Mucosa of rectum (tissue), 2 donors: ENCODE measurements around the gene EML6.

ENCODE experiments used
- H3K27ac ChIP-seq, 2 donors: one replicate each; pipeline ENCODE4 v1.7.0; 2013; ENCODE audit warnings: inconsistent platforms in 2 of 2, low read depth in 2 of 2, low read length in 2 of 2
- H3K27me3 ChIP-seq, 2 donors: one replicate each; pipeline ENCODE4 v1.7.0; 2013; ENCODE audit warnings: low read length in 2 of 2; ENCODE audit not compliant: control insufficient read depth in 2 of 2, insufficient read depth in 2 of 2
- H3K36me3 ChIP-seq, 2 donors: one replicate each; pipeline ENCODE4 v1.7.0; 2013; ENCODE audit warnings: low read length in 2 of 2; ENCODE audit not compliant: control insufficient read depth in 2 of 2, insufficient read depth in 2 of 2
- H3K4me1 ChIP-seq, 2 donors: one replicate each; pipeline ENCODE4 v1.7.0; 2013; ENCODE audit warnings: low read length in 2 of 2, mild to moderate bottlenecking in 1 of 2; ENCODE audit not compliant: control insufficient read depth in 2 of 2, insufficient read depth in 2 of 2
- H3K4me3 ChIP-seq, 2 donors: one replicate each; pipeline ENCODE4 v1.7.0; 2013; ENCODE audit warnings: low read length in 2 of 2
- H3K9ac ChIP-seq, 2 donors: one replicate each; pipeline ENCODE4 v1.7.0; 2013; ENCODE audit warnings: low read length in 2 of 2, low read depth in 1 of 2, mild to moderate bottlenecking in 1 of 2
- H3K9me3 ChIP-seq, 2 donors: one replicate each; pipeline ENCODE4 v1.7.0; 2013; ENCODE audit warnings: low read length in 2 of 2; ENCODE audit not compliant: control insufficient read depth in 2 of 2
- donor health status: healthy.
- donor health status: Normal muscosa, but diverticular disease.

The EML6 gene

GRCh38 chr2:55011831-55012671 lies 288.6 kb downstream of the EML6 start:
- H3K9ac ChIP-seq: peak overlapping the region in 1 of 2 donors; percentile 60
- no peaks in the 10 kb centered on the region for H3K9me3 ChIP-seq
- H3K27ac ChIP-seq: peak overlapping the region; percentile 49 to 78
- H3K4me3 ChIP-seq: peak overlapping the region in 1 of 2 donors; percentile 23
- no peaks in the 10 kb centered on the region for H3K27me3 ChIP-seq
- H3K4me1 ChIP-seq: peaks cover 40 to 51% of the 10 kb centered on the region in 2 donors
- no peaks in the 10 kb centered on the region for H3K36me3 ChIP-seq

GRCh38 chr2:55012672-55013484 lies 289.4 kb downstream of the EML6 start:
- H3K9ac ChIP-seq: peak overlapping the region in 1 of 2 donors; percentile 60
- H3K36me3 ChIP-seq: no peaks in the 10 kb centered on the region
- peaks cover 32 to 43% of the 10 kb centered on the region in 2 donors for H3K4me1 ChIP-seq
- H3K9me3 ChIP-seq: no peaks in the 10 kb centered on the region
- H3K4me3 ChIP-seq: no peak overlapping the region
- no peaks in the 10 kb centered on the region for H3K27me3 ChIP-seq
- peak overlapping the region; percentile 49 to 78 for H3K27ac ChIP-seq

DNA sequence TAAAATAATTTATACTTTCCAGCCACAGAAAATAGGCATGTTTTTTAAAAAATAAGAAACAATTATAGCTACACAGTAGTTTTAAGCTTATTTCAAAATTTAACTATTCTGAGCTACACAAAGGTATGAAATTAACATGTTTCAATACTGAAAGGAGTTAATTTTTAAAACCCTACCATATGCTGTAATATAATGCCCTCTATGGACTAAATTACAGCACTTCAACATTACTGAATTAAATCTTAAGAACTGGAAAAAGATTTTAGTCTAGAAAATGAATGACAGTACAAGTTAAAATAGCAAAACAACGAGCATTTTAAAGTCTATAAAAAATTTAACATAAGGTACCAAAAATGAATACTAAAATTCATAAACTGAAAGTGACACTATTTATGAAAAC lies 290.5 kb downstream of the EML6 start:
- peaks cover 31 to 41% of the 10 kb centered on the region in 2 donors for H3K4me1 ChIP-seq

GRCh38 chr2:55014962-55015939 lies 291.8 kb downstream of the EML6 start:
- Histone ChIP-seq H3K27me3 (no peaks in the 10 kb centered on the region), H3K4me3 (no peak overlapping the region), H3K9ac (no peak overlapping the region), H3K27ac (no peak overlapping the region), H3K4me1 (peaks cover 24 to 37% of the 10 kb centered on the region in 2 donors), H3K9me3 (no peaks in the 10 kb centered on the region), H3K36me3 (no peaks in the 10 kb centered on the region)

More for the DNA sequence above, 290.5 kb downstream of the EML6 start:
- H3K9ac ChIP-seq: no peak overlapping the region
- H3K27me3 ChIP-seq: no peaks in the 10 kb centered on the region
- no peaks in the 10 kb centered on the region for H3K36me3 ChIP-seq
- H3K4me3 ChIP-seq: no peak overlapping the region
- H3K27ac ChIP-seq: no peak overlapping the region
- no peaks in the 10 kb centered on the region for H3K9me3 ChIP-seq

GRCh38 chr2:55017428-55017827 lies 294.0 kb downstream of the EML6 start:
- Histone ChIP-seq H3K9ac (no peak overlapping the region), H3K4me1 (peaks cover 10 to 21% of the 10 kb centered on the region in 2 donors), H3K27ac (no peak overlapping the region), H3K4me3 (no peak overlapping the region), H3K9me3 (no peaks in the 10 kb centered on the region), H3K36me3 (no peaks in the 10 kb centered on the region), H3K27me3 (no peaks in the 10 kb centered on the region)

- Histone ChIP-seq H3K9ac (no peak overlapping the region), H3K36me3 (no peaks in the 10 kb centered on the region), H3K4me3 (no peak overlapping the region), H3K27me3 (no peaks in the 10 kb centered on the region), H3K4me1 (peaks cover 6 to 17% of the 10 kb centered on the region in 2 donors), H3K9me3 (no peaks in the 10 kb centered on the region), H3K27ac (no peak overlapping the region)
Measured at GRCh38 chr2:55017880-55018279, 294.4 kb downstream of the EML6 start.

- H3K9ac ChIP-seq: no peak overlapping the region
- H3K27me3 ChIP-seq: no peaks in the 10 kb centered on the region
- H3K9me3 ChIP-seq: no peaks in the 10 kb centered on the region
- no peak overlapping the region for H3K4me3 ChIP-seq
- H3K27ac ChIP-seq: no peak overlapping the region
- H3K36me3 ChIP-seq: no peaks in the 10 kb centered on the region
- peaks cover 2 to 11% of the 10 kb centered on the region in 2 donors for H3K4me1 ChIP-seq
Measured at GRCh38 chr2:55018619-55019018, 295.2 kb downstream of the EML6 start.

GRCh38 chr2:55019526-55020258 lies 296.2 kb downstream of the EML6 start:
- H3K9me3 ChIP-seq: no peaks in the 10 kb centered on the region
- no peak overlapping the region for H3K9ac ChIP-seq
- no peaks in the 10 kb centered on the region for H3K27me3 ChIP-seq
- no peaks in the 10 kb centered on the region for H3K36me3 ChIP-seq
- H3K4me3 ChIP-seq: no peak overlapping the region
- H3K27ac ChIP-seq: peak overlapping the region in 1 of 2 donors; percentile 44
- H3K4me1 ChIP-seq: peaks cover 1 to 4% of the 10 kb centered on the region in 2 donors
